ENCODE results near the gene SLC39A6. TPM values are rescaled to one million over a fixed set of nuclear protein-coding genes. Genes with fewer than 3 reads are reported as not detected.

Gene SLC39A6
- total RNA-seq, 1 experiment from 2014 or later: 70.5 TPM

GRCh38 chr18:36109737-36110136, 19.4 kb downstream of the SLC39A6 start:
- H3K27ac ChIP-seq (ENCODE audit: low read depth, low read length): no peak overlapping the region
- TF ChIP-seq EZH2 (IDR thresholded peaks at IDR 0.05): no peak
- CTCF ChIA-PET: interaction anchor here (1.2 to 1.9 kb wide), 2 partner anchors 14 to 175 kb away, joined by 4 read pairs; no protein-coding TSS in a partner anchor
- H3K9ac ChIP-seq (ENCODE audit: low read length): no peak overlapping the region
- POLR2A ChIA-PET: no interaction called here
- ATAC-seq (no peak), DNase-seq (ENCODE audit: low read depth, low spot score) (no peak)
- no peaks in the 10 kb centered on the region for H3K4me1 ChIP-seq (ENCODE audit: control insufficient read depth in 1 of 2, insufficient read depth in 2 of 2, low read length in 2 of 2)
- peaks cover 36 to 37% of the 10 kb centered on the region in 2 experiments for H3K36me3 ChIP-seq (ENCODE audit: control insufficient read depth in 1 of 2, insufficient read depth in 2 of 2, low read length in 2 of 2)
- no peaks in the 10 kb centered on the region for H3K9me2 ChIP-seq (ENCODE audit: insufficient read depth)
- no peak overlapping the region for H3K4me2 ChIP-seq (ENCODE audit: low read length)
- no peak overlapping the region for H3K4me3 ChIP-seq (replicated peaks in 1 of 2; ENCODE audit: low read depth in 1 of 2, low read length in 2 of 2)
- H3K9me3 ChIP-seq (ENCODE audit: control insufficient read depth in 1 of 2, insufficient read depth in 1 of 2, low read depth in 1 of 2, low read length in 2 of 2): no peaks in the 10 kb centered on the region
- no peaks in the 10 kb centered on the region for H4K20me1 ChIP-seq (ENCODE audit: insufficient read depth)
- no peaks in the 10 kb centered on the region for H3K27me3 ChIP-seq (ENCODE audit: insufficient read depth, low read length)
- intact Hi-C loops (cut with micrococcal nuclease): no loop called here
- H2AFZ ChIP-seq (ENCODE audit: low read depth, low read length, poor library complexity, severe bottlenecking): no peak overlapping the region
- RAD21 ChIA-PET (ENCODE audit: low non-redundant PET in 1 of 2, low total read pairs in 2 of 2, uncharacterized antibody in 2 of 2, unreplicated experiment in 2 of 2): no interaction called here
- H3K79me2 ChIP-seq (ENCODE audit: insufficient read depth, low read length): no peaks in the 10 kb centered on the region
- no TSS peak for BruUV-seq (replicated peaks)

GRCh38 chr18:36108601-36109000, 20.5 kb downstream of the SLC39A6 start:
- H3K27me3 ChIP-seq (ENCODE audit: insufficient read depth, low read length): no peaks in the 10 kb centered on the region
- no peaks in the 10 kb centered on the region for H3K79me2 ChIP-seq (ENCODE audit: insufficient read depth, low read length)
- H2AFZ ChIP-seq (ENCODE audit: low read depth, low read length, poor library complexity, severe bottlenecking): no peak overlapping the region
- intact Hi-C loops (cut with micrococcal nuclease): no loop called here
- no peak overlapping the region for H3K4me3 ChIP-seq (replicated peaks in 1 of 2; ENCODE audit: low read depth in 1 of 2, low read length in 2 of 2)
- no peak overlapping the region for H3K27ac ChIP-seq (ENCODE audit: low read depth, low read length)
- H3K4me1 ChIP-seq (ENCODE audit: control insufficient read depth in 1 of 2, insufficient read depth in 2 of 2, low read length in 2 of 2): no peaks in the 10 kb centered on the region
- TF ChIP-seq SIN3A (IDR thresholded peaks at IDR 0.05; ENCODE audit: low read depth) (no peak), POLR2AphosphoS5 (IDR thresholded peaks at IDR 0.05; ENCODE audit: low read depth, low read length) (no peak), CBX3 (IDR thresholded peaks at IDR 0.05; ENCODE audit: low read depth) (no peak)
- RAD21 ChIA-PET (ENCODE audit: low non-redundant PET in 1 of 2, low total read pairs in 2 of 2, uncharacterized antibody in 2 of 2, unreplicated experiment in 2 of 2): no interaction called here
- H3K9ac ChIP-seq (ENCODE audit: low read length): no peak overlapping the region
- no peak for ATAC-seq
- BruUV-seq (replicated peaks): no TSS peak
- H3K4me2 ChIP-seq (ENCODE audit: low read length): no peak overlapping the region
- peaks cover 26 to 29% of the 10 kb centered on the region in 2 experiments for H3K36me3 ChIP-seq (ENCODE audit: control insufficient read depth in 1 of 2, insufficient read depth in 2 of 2, low read length in 2 of 2)
- CTCF ChIA-PET: interaction anchor here (1.2 to 1.9 kb wide), 2 partner anchors 13 to 176 kb away, joined by 4 read pairs; no protein-coding TSS in a partner anchor
- no peak for DNase-seq (ENCODE audit: low read depth, low spot score)
- H3K9me2 ChIP-seq (ENCODE audit: insufficient read depth): no peaks in the 10 kb centered on the region
- H4K20me1 ChIP-seq (ENCODE audit: insufficient read depth): no peaks in the 10 kb centered on the region
- no peaks in the 10 kb centered on the region for H3K9me3 ChIP-seq (ENCODE audit: control insufficient read depth in 1 of 2, insufficient read depth in 1 of 2, low read depth in 1 of 2, low read length in 2 of 2)
- POLR2A ChIA-PET: no interaction called here

Data from HCT116 (cell line).